Keratinocyte (primary cell): ENCODE measurements around the gene MEOX1. TPM values are rescaled to one million over a fixed set of nuclear protein-coding genes. Genes with fewer than 3 reads are reported as not detected.

Experiments used
- DNase-seq: peaks from one replicate; pipeline ENCODE4 v3.0.0-alpha.2; 2011; ENCODE audit warnings: low read depth, missing footprints, low spot score
- FAIRE-seq: peaks from 2 replicates; lab custom pipeline; 2011; peaks lifted over from hg19 to GRCh38; lab: Jason Lieb, UNC
- H2AFZ ChIP-seq: 2 replicates; pipeline ENCODE4 v1.6.0; 2012; ENCODE audit warnings: low read length, control low read depth, inconsistent platforms; ENCODE audit not compliant: control insufficient read depth
- H3K27ac ChIP-seq: 2 replicates; pipeline ENCODE4 v1.5.1; 2011; ENCODE audit warnings: low read length; ENCODE audit not compliant: control insufficient read depth, insufficient read depth
- H3K27me3 ChIP-seq: 3 replicates; pipeline ENCODE4 v1.6.0; 2011; ENCODE audit warnings: low read length; ENCODE audit not compliant: control insufficient read depth, insufficient read depth; ENCODE audit errors: extremely low read depth
- H3K36me3 ChIP-seq, 2 experiments: 2 replicates in 1 of 2; 3 replicates in 1 of 2; pipeline ENCODE4 v1.5.1; 2011; ENCODE audit warnings: low read length in 2 of 2, mild to moderate bottlenecking in 1 of 2; ENCODE audit not compliant: control insufficient read depth in 2 of 2, insufficient read depth in 2 of 2; ENCODE audit errors: extremely low read depth in 1 of 2
- H3K4me1 ChIP-seq: 3 replicates; pipeline ENCODE4 v1.5.1; 2011; ENCODE audit warnings: low read length; ENCODE audit not compliant: control insufficient read depth, insufficient read depth; ENCODE audit errors: extremely low read depth
- H3K4me2 ChIP-seq: 3 replicates; pipeline ENCODE4 v1.6.0; 2011; ENCODE audit warnings: low read depth, low read length; ENCODE audit not compliant: control insufficient read depth, insufficient read depth; ENCODE audit errors: extremely low read depth
- H3K4me3 ChIP-seq, 3 experiments: fragments of 200-600 bp in 1 of 3; sonication (generic) in 1 of 3; 2 replicates in 2 of 3; 3 replicates in 1 of 3; pipeline ENCODE4 v1.5.1; 2011 to 2016; ENCODE audit warnings: low read length in 3 of 3, mild to moderate bottlenecking in 3 of 3, control low read depth in 2 of 3, inconsistent platforms in 1 of 3, low read depth in 1 of 3, mixed read lengths in 1 of 3, mixed run types in 1 of 3, moderate library complexity in 1 of 3; ENCODE audit not compliant: control insufficient read depth in 2 of 3, insufficient read depth in 2 of 3; ENCODE audit errors: extremely low read depth in 1 of 3
- H3K79me2 ChIP-seq: 2 replicates; pipeline ENCODE4 v1.6.0; 2012; ENCODE audit warnings: low read length; ENCODE audit not compliant: control insufficient read depth, insufficient read depth
- H3K9ac ChIP-seq: 3 replicates; pipeline ENCODE4 v1.6.0; 2011; ENCODE audit warnings: low read length; ENCODE audit not compliant: control insufficient read depth, insufficient read depth; ENCODE audit errors: extremely low read depth
- H3K9me1 ChIP-seq: 3 replicates; pipeline ENCODE4 v1.6.0; 2011; ENCODE audit warnings: low read length; ENCODE audit not compliant: control insufficient read depth, insufficient read depth; ENCODE audit errors: extremely low read depth
- H3K9me3 ChIP-seq: 2 replicates; pipeline ENCODE4 v1.5.1; 2012; ENCODE audit warnings: low read depth, low read length; ENCODE audit not compliant: control insufficient read depth
- H4K20me1 ChIP-seq: 3 replicates; pipeline ENCODE4 v1.6.0; 2011; ENCODE audit warnings: low read length; ENCODE audit not compliant: control insufficient read depth, insufficient read depth; ENCODE audit errors: extremely low read depth
- CTCF ChIP-seq, 3 experiments: IDR thresholded peaks in 1 of 3; conservative IDR thresholded peaks in 1 of 3; optimal IDR thresholded peaks in 1 of 3; 2 replicates in 2 of 3; 3 replicates in 1 of 3; pipeline versions ENCODE3 to v1.5.1; 2011; ENCODE audit warnings: low read length in 3 of 3, mild to moderate bottlenecking in 3 of 3, moderate library complexity in 2 of 3, control low read depth in 1 of 3, inconsistent platforms in 1 of 3; ENCODE audit not compliant: insufficient read depth in 2 of 3; ENCODE audit errors: extremely low read depth in 1 of 3
- EZH2 ChIP-seq: IDR thresholded peaks from one replicate; pipeline ENCODE4 v1.6.1; 2012; ENCODE audit warnings: inconsistent platforms, mild to moderate bottlenecking, low read length, moderate library complexity
- dilution Hi-C: fragments of 300-500 bp; cut with MboI; formaldehyde crosslinking; loops from one replicate; pipeline ENCODE4 v1.7.0; 2020; ENCODE audit warnings: low sequenced_read_pairs; ENCODE audit not compliant: extremely low pct_ligation_motif_present
- polyA plus RNA-seq, 5 experiments: library from polyadenylated mRNA; depleted of rRNA in 3 of 5; stranded (reverse) in 3 of 5; stranded (forward) in 1 of 5; unstranded in 1 of 5; fragments of >200 nt; gene quantifications; 1 replicate in 1 of 5; 2 replicates in 3 of 5; 3 replicates in 1 of 5; pipeline versions ENCODE4 v1.2.1 to v1.2.3, GENCODE V29; 2011 to 2012; ENCODE audit warnings: missing spikeins in 2 of 5, low read depth in 1 of 5, low replicate concordance in 1 of 5

MEOX1 gene
- polyA plus RNA-seq, 1 donor (not counting 4 experiments of a cell fraction or from before 2014, with no cell fraction given): 0.08 TPM

DNA sequence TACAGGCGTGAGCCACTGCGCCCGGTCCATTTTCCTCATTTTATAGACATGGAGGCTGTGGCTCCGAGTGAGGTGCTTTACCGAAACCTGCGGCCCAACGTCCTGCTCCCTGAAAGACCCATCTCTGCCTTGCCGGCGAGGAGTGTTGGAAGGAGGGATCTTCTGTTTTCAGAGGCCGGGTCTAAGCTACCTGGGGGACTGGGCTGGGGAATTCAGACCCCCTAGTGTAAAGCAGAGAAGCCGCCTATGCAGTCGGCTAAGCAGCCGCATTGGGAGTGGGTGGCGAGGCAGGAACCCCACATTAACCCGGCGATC is 16.3 kb downstream of the MEOX1 start:
- no peak for TF ChIP-seq EZH2
- no peak for TF ChIP-seq CTCF (optimal IDR thresholded peaks at IDR 0.05 in 1 of 3, IDR thresholded peaks at IDR 0.05 in 1 of 3, conservative IDR thresholded peaks at IDR 0.05 in 1 of 3; ENCODE audit: extremely low read depth in 1 of 3, insufficient read depth in 2 of 3, low read length in 3 of 3)

DNA sequence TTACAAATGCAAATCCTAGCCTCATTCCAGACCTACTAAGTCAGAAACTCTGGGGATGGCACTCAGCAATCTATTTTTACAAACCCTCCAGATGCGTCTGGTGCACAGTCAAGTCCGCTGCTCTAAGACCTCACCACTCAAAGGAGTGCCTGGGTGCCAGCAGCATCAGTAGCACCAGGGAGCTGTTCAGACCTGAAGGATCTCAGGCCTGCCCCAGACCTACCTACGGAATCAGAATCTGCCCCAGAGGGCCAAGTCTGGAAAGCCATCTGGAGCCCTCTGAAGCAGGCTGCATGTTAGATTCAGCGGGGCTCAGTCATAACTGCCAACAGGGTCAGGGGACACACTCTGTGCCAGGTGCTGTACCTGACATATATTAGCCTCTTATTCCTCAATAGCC is 17.6 kb downstream of the MEOX1 start:
- no peak overlapping the region for H3K9ac ChIP-seq
- no peak for DNase-seq
- H3K4me1 ChIP-seq: no peaks in the 10 kb centered on the region
- no peak overlapping the region for H2AFZ ChIP-seq
- no peaks in the 10 kb centered on the region for H3K79me2 ChIP-seq
- no peaks in the 10 kb centered on the region for H3K36me3 ChIP-seq
- no peaks in the 10 kb centered on the region for H3K27me3 ChIP-seq
- no peak overlapping the region for H3K4me2 ChIP-seq
- no peaks in the 10 kb centered on the region for H4K20me1 ChIP-seq
- TF ChIP-seq EZH2 (no peak), CTCF (optimal IDR thresholded peaks at IDR 0.05 in 1 of 3, IDR thresholded peaks at IDR 0.05 in 1 of 3, conservative IDR thresholded peaks at IDR 0.05 in 1 of 3; ENCODE audit: extremely low read depth in 1 of 3, insufficient read depth in 2 of 3, low read length in 3 of 3) (no peak)
- no peaks in the 10 kb centered on the region for H3K9me3 ChIP-seq
- H3K27ac ChIP-seq: no peak overlapping the region
- no peak for FAIRE-seq
- H3K4me3 ChIP-seq: no peak overlapping the region
- no peaks in the 10 kb centered on the region for H3K9me1 ChIP-seq
- dilution Hi-C loops: no loop called here

More for the DNA sequence above, 16.3 kb downstream of the MEOX1 start:
- no peak for FAIRE-seq
- no peaks in the 10 kb centered on the region for H3K27me3 ChIP-seq
- no peak overlapping the region for H3K27ac ChIP-seq
- H3K9ac ChIP-seq: peak overlapping the region; percentile 60
- no peaks in the 10 kb centered on the region for H4K20me1 ChIP-seq
- no peak for DNase-seq
- no peaks in the 10 kb centered on the region for H3K36me3 ChIP-seq
- H3K79me2 ChIP-seq: no peaks in the 10 kb centered on the region
- dilution Hi-C loops: no loop called here
- H3K4me1 ChIP-seq: no peaks in the 10 kb centered on the region
- no peaks in the 10 kb centered on the region for H3K9me3 ChIP-seq
- H2AFZ ChIP-seq: peak overlapping the region; percentile 49
- no peaks in the 10 kb centered on the region for H3K9me1 ChIP-seq
- H3K4me2 ChIP-seq: peak overlapping the region; percentile 76
- H3K4me3 ChIP-seq: peak overlapping the region in 1 of 3 experiments; percentile 63
